ENCODE measurements around the gene ZNF593OS.

DNA sequence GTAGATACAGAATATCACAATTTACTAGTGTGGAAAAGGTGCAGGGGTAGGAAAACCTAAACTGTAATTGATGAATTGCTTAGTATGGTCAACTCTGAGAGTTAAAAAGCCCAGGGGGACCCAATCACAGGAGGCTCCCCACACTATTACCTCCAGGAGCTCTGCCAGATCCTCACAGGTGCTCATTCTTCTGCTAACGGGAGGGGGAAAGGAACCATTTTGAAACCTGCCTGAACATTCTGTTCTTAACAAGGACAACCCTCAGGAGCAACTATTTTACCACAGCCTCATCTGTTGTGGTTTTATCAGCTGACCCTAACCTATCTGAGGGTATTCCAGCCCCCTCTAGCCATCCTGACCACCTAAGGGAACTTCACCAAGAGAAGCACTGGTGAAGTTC, 40.9 kb downstream of the ZNF593OS start:
- TF ChIP-seq POLR2AphosphoS5 (IDR thresholded peaks at IDR 0.05; ENCODE audit: low read depth, low read length) (no peak), TAF1 (IDR thresholded peaks at IDR 0.05; ENCODE audit: borderline replicate concordance, insufficient read depth, low read length) (no peak), SIN3A (IDR thresholded peaks at IDR 0.05; ENCODE audit: borderline replicate concordance, insufficient read depth, low read length) (no peak), FOXP2 (optimal IDR thresholded peaks at IDR 0.05; ENCODE audit: borderline replicate concordance, extremely low read depth, extremely low read length, insufficient read depth) (no peak)
- TF ChIP-seq, protein P1, sequence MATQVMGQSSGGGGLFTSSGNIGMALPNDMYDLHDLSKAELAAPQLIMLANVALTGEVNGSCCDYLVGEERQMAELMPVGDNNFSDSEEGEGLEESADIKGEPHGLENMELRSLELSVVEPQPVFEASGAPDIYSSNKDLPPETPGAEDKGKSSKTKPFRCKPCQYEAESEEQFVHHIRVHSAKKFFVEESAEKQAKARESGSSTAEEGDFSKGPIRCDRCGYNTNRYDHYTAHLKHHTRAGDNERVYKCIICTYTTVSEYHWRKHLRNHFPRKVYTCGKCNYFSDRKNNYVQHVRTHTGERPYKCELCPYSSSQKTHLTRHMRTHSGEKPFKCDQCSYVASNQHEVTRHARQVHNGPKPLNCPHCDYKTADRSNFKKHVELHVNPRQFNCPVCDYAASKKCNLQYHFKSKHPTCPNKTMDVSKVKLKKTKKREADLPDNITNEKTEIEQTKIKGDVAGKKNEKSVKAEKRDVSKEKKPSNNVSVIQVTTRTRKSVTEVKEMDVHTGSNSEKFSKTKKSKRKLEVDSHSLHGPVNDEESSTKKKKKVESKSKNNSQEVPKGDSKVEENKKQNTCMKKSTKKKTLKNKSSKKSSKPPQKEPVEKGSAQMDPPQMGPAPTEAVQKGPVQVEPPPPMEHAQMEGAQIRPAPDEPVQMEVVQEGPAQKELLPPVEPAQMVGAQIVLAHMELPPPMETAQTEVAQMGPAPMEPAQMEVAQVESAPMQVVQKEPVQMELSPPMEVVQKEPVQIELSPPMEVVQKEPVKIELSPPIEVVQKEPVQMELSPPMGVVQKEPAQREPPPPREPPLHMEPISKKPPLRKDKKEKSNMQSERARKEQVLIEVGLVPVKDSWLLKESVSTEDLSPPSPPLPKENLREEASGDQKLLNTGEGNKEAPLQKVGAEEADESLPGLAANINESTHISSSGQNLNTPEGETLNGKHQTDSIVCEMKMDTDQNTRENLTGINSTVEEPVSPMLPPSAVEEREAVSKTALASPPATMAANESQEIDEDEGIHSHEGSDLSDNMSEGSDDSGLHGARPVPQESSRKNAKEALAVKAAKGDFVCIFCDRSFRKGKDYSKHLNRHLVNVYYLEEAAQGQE (IDR thresholded peaks at IDR 0.05; ENCODE audit: insufficient read depth in 1 of 2, low read depth in 2 of 2, low read length in 2 of 2) = no peak
